Brain microvascular endothelial cell (primary cell): Measurements from ENCODE around the gene TALDO1.
"Not testable (repeated sequence)": the region's sequence is repeated elsewhere in the genome, so short reads cannot be mapped to it uniquely, and the experiment has no call there.

ENCODE experiments used
- DNase-seq: peaks from one replicate; pipeline ENCODE4 v3.0.0-alpha.2; 2020
- H3K27ac ChIP-seq: fragments of 250-450 bp; sonication (Bioruptor Pico); 2 replicates; pipeline ENCODE4 v1.5.1; 2020; ENCODE audit warnings: mild to moderate bottlenecking, moderate library complexity
- H3K27me3 ChIP-seq: fragments of 250-450 bp; sonication (Bioruptor Pico); replicated peaks from 2 replicates; pipeline ENCODE4 v1.5.1; 2020; ENCODE audit warnings: mild to moderate bottlenecking
- H3K36me3 ChIP-seq: fragments of 250-450 bp; sonication (Bioruptor Pico); replicated peaks from 2 replicates; pipeline ENCODE4 v1.5.1; 2020; ENCODE audit warnings: mild to moderate bottlenecking
- H3K4me3 ChIP-seq: 2 replicates; pipeline ENCODE4 v1.5.1; 2011; ENCODE audit warnings: low read depth, mild to moderate bottlenecking, control low read depth, low read length, moderate library complexity
- CTCF ChIP-seq: IDR thresholded peaks from 2 replicates; pipeline ENCODE4 v1.5.1; 2011; ENCODE audit warnings: low read depth, mild to moderate bottlenecking, moderate library complexity, low read length, control low read depth, inconsistent platforms; ENCODE audit errors: missing control alignments
- in situ Hi-C: cut with HindIII; loops from 2 replicates; pipeline ENCODE4 v1.10.0; 2017; ENCODE audit warnings: low sequenced_read_pairs, low pct_ligation_motif_present

TALDO1 gene

GRCh38 chr11:728901-729491 is 18.3 kb upstream of the TALDO1 start:
- in situ Hi-C loops, result no loop called here
- Histone ChIP-seq H3K27me3 (peaks cover 10% of the 10 kb centered on the region), H3K36me3 (no peaks in the 10 kb centered on the region), H3K27ac (no peak overlapping the region), H3K4me3 (no peak overlapping the region)
- TF ChIP-seq CTCF, result no peak
- no peak for DNase-seq

DNA sequence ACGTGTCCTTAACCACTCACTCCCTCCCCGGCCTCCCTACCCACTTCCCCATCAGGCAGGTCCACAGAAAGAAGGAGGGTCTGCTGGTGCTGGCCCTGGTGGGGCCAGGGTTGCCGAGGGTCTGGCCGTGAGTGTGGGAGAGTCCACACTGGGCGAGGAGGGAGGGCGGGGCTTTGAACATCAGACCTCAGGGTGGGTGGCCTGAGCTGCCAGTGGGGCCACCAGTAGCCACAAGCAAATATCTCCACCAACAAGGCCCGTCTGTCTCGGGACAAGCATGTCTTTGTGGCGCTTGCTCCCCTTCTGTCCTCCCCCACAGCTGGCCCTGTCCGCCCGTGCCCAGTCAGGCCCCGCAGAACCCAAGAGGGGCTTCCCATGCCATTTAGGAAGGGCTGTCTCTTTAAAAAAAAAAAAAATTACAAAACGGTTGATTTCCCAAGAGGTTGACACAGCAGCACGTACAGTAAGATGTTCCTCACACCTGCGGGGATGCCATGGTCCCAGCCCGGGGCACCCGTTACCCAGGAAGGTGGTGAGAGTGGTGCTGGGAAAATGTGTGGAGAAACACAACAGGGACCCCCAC is 17.7 kb upstream of the TALDO1 start:
- in situ Hi-C loops, result no loop called here
- TF ChIP-seq CTCF, result no peak
- H3K27me3 ChIP-seq, result peaks cover 10% of the 10 kb centered on the region
- H3K36me3 ChIP-seq, result no peaks in the 10 kb centered on the region
- no peak overlapping the region for H3K4me3 ChIP-seq
- H3K27ac ChIP-seq, result no peak overlapping the region
- no peak for DNase-seq

DNA sequence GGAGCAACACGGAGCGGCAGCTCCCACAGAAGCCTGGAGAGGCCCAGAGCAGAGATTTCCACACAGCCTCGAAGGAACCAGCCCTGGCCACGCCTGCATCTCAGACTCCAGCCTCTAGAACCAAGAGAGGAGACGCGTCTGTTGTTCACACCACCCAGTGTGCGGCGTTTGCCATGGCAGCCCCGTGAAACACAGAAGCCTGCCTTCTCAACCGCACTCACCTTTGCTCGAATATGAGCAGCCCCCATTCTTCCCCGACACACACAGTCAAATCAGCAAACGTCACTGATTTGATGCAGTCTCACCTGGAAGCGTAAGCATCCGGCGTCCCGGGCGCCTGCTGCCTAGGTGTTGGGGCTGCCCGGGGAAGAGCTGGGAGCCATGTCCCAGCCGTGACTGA is 14.2 kb upstream of the TALDO1 start:
- no peak for TF ChIP-seq CTCF
- no peak overlapping the region for H3K27ac ChIP-seq
- H3K36me3 ChIP-seq, result no peaks in the 10 kb centered on the region
- H3K27me3 ChIP-seq, result no peaks in the 10 kb centered on the region
- DNase-seq, result no peak
- H3K4me3 ChIP-seq, result no peak overlapping the region
- in situ Hi-C loops, result no loop called here

DNA sequence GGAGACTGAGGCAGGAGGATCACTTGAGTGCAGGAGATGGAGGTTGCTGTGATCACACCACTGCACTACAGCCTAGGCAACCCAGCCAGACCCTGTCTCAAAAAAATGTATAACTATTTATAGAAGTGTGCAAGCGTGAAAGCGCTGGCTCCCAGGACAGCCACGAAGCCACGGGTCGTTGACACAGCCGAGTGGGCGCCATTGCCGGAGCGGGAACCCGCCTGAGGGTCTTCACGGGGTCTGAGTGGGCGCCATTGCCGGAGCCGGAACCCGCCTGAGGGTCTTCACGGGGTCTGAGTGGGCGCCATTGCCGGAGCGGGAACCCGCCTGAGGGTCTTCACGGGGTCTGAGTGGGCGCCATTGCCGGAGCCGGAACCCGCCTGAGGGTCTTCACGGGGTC is 12.7 kb upstream of the TALDO1 start:
- in situ Hi-C loops, result not testable (repeated sequence)

DNA sequence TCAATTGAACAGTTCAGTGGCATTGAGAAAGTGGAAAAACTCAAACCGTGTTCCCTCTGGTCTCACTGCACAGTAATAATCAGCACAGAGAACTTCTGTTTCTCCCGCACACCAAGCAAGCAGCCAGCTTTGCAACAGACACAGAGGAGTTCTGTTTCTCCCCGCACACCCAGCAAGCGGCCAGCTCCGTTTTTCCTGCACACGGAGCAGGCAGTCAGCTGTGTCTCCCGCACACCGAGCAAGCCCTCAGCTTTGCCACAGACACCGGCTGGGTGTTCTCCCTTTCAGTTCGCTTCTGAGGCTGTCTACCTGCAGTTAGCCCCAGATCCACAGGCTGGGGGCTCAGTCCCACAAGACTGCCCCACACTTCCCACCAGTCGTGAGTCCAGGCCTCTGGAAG is 9.9 kb upstream of the TALDO1 start:
- H3K27ac ChIP-seq, result no peak overlapping the region
- H3K4me3 ChIP-seq, result no peak overlapping the region
- no peak for TF ChIP-seq CTCF
- no peaks in the 10 kb centered on the region for H3K36me3 ChIP-seq
- DNase-seq, result no peak
- in situ Hi-C loops, result no loop called here
- H3K27me3 ChIP-seq, result no peaks in the 10 kb centered on the region

More for the DNA sequence above, 12.7 kb upstream of the TALDO1 start:
- not testable (repeated sequence) for DNase-seq, H3K4me3 ChIP-seq, H3K36me3 ChIP-seq, H3K27me3 ChIP-seq, H3K27ac ChIP-seq

DNA sequence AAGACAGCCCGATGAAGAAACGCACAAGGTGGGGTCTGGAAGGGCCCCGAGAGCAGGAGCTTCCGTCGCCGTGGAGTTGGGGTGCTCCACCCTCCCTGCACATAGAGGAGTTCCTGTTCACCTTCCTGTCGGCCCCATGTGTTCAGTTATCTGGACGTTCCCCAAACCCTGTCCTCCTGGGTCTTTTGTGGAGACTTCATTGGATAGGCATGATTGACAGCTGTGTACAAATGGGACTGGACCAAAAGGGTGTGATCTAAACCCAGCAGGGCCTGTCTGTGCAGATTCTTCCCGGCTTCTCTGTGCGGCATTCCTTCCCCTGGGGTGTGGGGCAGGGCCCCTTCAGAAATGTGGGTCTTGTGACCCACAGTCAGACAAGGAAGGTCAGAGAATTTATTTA is 9.4 kb upstream of the TALDO1 start:
- H3K36me3 ChIP-seq, DNase-seq, H3K27me3 ChIP-seq, in situ Hi-C loops, H3K27ac ChIP-seq, H3K4me3 ChIP-seq: not testable (repeated sequence)

DNA sequence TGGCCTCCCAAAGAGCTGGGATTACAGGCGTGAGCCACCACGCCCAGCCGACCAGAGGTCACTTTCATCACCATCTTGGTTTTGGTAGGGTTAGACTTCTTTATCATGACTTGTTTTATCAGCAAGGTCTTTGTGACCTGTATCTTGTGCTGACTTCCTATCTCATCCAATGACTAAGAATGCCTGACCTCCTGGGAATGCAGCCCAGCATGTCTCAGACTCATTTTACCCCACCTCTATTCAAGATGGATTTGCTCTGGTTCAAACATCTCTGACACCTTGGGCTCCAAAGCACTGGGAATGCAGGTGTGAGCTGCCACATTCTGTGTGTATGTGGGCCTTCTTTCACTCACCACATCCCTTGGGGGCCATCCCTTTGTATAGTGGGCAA is 5.1 kb upstream of the TALDO1 start:
- TF ChIP-seq CTCF, result no peak
- Histone ChIP-seq H3K27ac (no peak overlapping the region), H3K36me3 (no peaks in the 10 kb centered on the region), H3K27me3 (no peaks in the 10 kb centered on the region), H3K4me3 (no peak overlapping the region)
- in situ Hi-C loops, result no loop called here
- no peak for DNase-seq
